Omental fat pad (tissue), 4 donors: ENCODE results near the gene CELF4. TPM values are rescaled to one million over a fixed set of nuclear protein-coding genes. Genes with fewer than 3 reads are reported as not detected.

Experiments used
- ATAC-seq: fragments of 150-250 bp; one replicate; pipeline ENCODE4 v1.9.1; 2016; ENCODE audit warnings: mild to moderate bottlenecking, moderate library complexity; ENCODE audit not compliant: low FRiP score
- DNase-seq: peaks from one replicate; pipeline ENCODE4 v3.0.0-alpha.2; 2019; ENCODE audit warnings: low spot score
- total RNA-seq, 4 donors: library from RNA; depleted of rRNA; stranded (reverse); fragments of >200 nt; gene quantifications; one replicate each; pipeline ENCODE4 v1.1.0, GENCODE V29; 2016
- TF ChIP-seq, protein P1 (sequence below), 3 donors: fragments of 450-650 bp; IDR thresholded peaks; one replicate each; pipeline ENCODE4 v1.5.1; 2016 to 2017; ENCODE audit warnings: antibody characterized with exemption in 3 of 3, mild to moderate bottlenecking in 3 of 3, moderate library complexity in 2 of 3

The CELF4 gene
- total RNA-seq, 4 donors from 2014 or later = 0.37 to 0.47 TPM; not detected in 2

DNA sequence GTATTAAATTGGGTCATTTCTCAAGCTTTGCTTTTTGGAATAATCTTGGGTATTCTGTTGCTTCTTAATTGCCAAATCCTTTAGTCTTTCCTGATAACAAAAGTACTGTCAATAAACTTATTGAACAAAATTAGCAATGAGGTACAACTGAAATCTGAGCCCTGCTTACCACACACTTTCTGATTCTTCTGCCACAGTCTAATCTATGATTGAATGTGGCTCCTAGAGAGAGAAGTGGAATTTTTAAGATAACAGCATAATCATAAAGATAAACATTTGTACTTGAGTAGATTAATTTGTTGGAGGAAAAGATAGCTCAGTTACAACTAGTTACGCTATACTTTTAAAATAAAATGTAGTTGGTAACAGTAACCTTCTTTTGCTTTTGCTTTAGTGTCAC, 354.8 kb downstream of the CELF4 start:
- TF ChIP-seq, protein P1, sequence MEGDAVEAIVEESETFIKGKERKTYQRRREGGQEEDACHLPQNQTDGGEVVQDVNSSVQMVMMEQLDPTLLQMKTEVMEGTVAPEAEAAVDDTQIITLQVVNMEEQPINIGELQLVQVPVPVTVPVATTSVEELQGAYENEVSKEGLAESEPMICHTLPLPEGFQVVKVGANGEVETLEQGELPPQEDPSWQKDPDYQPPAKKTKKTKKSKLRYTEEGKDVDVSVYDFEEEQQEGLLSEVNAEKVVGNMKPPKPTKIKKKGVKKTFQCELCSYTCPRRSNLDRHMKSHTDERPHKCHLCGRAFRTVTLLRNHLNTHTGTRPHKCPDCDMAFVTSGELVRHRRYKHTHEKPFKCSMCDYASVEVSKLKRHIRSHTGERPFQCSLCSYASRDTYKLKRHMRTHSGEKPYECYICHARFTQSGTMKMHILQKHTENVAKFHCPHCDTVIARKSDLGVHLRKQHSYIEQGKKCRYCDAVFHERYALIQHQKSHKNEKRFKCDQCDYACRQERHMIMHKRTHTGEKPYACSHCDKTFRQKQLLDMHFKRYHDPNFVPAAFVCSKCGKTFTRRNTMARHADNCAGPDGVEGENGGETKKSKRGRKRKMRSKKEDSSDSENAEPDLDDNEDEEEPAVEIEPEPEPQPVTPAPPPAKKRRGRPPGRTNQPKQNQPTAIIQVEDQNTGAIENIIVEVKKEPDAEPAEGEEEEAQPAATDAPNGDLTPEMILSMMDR (IDR thresholded peaks at IDR 0.05) = no peak
- no peak for DNase-seq
- ATAC-seq = no peak

- TF ChIP-seq, protein P1 (IDR thresholded peaks at IDR 0.05) = no peak
- no peak for ATAC-seq
- no peak for DNase-seq
Observed at GRCh38 chr18:37207343-37207742, 358.3 kb downstream of the CELF4 start.

DNA sequence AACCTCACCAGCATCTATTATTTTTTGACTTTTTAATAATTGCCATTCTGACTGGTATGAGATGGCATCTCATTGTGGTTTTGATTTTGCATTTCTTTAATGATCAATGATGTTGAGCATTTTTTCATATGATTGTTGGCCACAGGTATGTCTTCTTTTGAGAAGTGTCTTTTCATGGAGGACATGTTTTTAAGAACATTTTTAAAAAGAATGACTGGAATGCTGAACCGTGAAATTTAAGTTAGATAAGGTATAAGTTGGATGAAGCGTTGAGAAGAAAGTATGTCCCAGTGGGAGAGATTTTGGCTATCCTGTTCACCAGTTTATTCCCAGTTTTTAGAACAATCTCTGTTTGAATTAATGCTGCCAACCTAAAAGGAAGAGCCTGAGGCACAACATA, 365.9 kb downstream of the CELF4 start:
- TF ChIP-seq, protein P1 (IDR thresholded peaks at IDR 0.05) = no peak
- ATAC-seq (no peak), DNase-seq (no peak)
